GM21367 (cell line): ENCODE results near the gene ZNF526.

Source experiments
- ATAC-seq: cut with Tn5 transposase; IDR thresholded peaks from one replicate; pipeline ENCODE4 v1.9.1; 2021; ENCODE audit not compliant: unreplicated experiment

ZNF526 gene

GRCh38 chr19:42219812-42220750, at the start of gene ZNF526:
Gene ZNF526 (plus strand): TSS chr19:42220312. CDS start chr19:42224404, 4,092 bp downstream.
- ATAC-seq = peak; percentile 62

- no peak for ATAC-seq
These were observed 49.4 kb upstream of the ZNF526 start for GRCh38 chr19:42170715-42171114.

- no peak for ATAC-seq
These were observed 47.9 kb upstream of the ZNF526 start for GRCh38 chr19:42172261-42172660.

GRCh38 chr19:42173695-42174094, 46.4 kb upstream of the ZNF526 start:
- no peak for ATAC-seq

- no peak for ATAC-seq
These were observed 45.9 kb upstream of the ZNF526 start for GRCh38 chr19:42174188-42174587.

GRCh38 chr19:42174958-42175734, 45.0 kb upstream of the ZNF526 start:
- ATAC-seq = no peak

- ATAC-seq = no peak
These were observed 44.0 kb upstream of the ZNF526 start for GRCh38 chr19:42175952-42176648.

GRCh38 chr19:42176649-42176989, 43.5 kb upstream of the ZNF526 start:
- ATAC-seq = no peak

GRCh38 chr19:42176990-42177685, 43.0 kb upstream of the ZNF526 start:
- no peak for ATAC-seq

GRCh38 chr19:42177686-42178019, 42.5 kb upstream of the ZNF526 start:
- ATAC-seq = no peak

GRCh38 chr19:42178791-42179674, 41.1 kb upstream of the ZNF526 start:
- ATAC-seq = no peak

- ATAC-seq = no peak
These were observed 35.7 kb upstream of the ZNF526 start for GRCh38 chr19:42184401-42184861.

- ATAC-seq = no peak
These were observed 34.8 kb upstream of the ZNF526 start for GRCh38 chr19:42185277-42185676.

GRCh38 chr19:42188665-42189064, 31.4 kb upstream of the ZNF526 start:
- no peak for ATAC-seq

- ATAC-seq = no peak
These were observed 31.0 kb upstream of the ZNF526 start for GRCh38 chr19:42189133-42189532.

- no peak for ATAC-seq
These were observed 28.8 kb upstream of the ZNF526 start for GRCh38 chr19:42191330-42191729.

- ATAC-seq = no peak
These were observed 28.3 kb upstream of the ZNF526 start for GRCh38 chr19:42191855-42192254.

GRCh38 chr19:42193294-42193693, 26.8 kb upstream of the ZNF526 start:
- ATAC-seq = no peak

GRCh38 chr19:42193706-42194105, 26.4 kb upstream of the ZNF526 start:
- ATAC-seq = no peak
